Rectal smooth muscle tissue (tissue), 1 donor: ENCODE results near the gene CNPY1.

Experiments
- H3K27ac ChIP-seq: one replicate; pipeline ENCODE4 v1.7.0; 2013; ENCODE audit warnings: low read depth, low read length, inconsistent platforms
- H3K27me3 ChIP-seq: one replicate; pipeline ENCODE4 v1.7.0; 2013; ENCODE audit warnings: low read length; ENCODE audit not compliant: control insufficient read depth, insufficient read depth
- H3K36me3 ChIP-seq: one replicate; pipeline ENCODE4 v1.7.0; 2013; ENCODE audit warnings: low read length; ENCODE audit not compliant: control insufficient read depth, insufficient read depth
- H3K4me1 ChIP-seq: one replicate; pipeline ENCODE4 v1.7.0; 2013; ENCODE audit warnings: low read length; ENCODE audit not compliant: control insufficient read depth, insufficient read depth
- H3K4me3 ChIP-seq: one replicate; pipeline ENCODE4 v1.7.0; 2013; ENCODE audit warnings: low read length
- H3K9ac ChIP-seq: one replicate; pipeline ENCODE4 v1.7.0; 2013; ENCODE audit warnings: low read length

CNPY1 gene

DNA sequence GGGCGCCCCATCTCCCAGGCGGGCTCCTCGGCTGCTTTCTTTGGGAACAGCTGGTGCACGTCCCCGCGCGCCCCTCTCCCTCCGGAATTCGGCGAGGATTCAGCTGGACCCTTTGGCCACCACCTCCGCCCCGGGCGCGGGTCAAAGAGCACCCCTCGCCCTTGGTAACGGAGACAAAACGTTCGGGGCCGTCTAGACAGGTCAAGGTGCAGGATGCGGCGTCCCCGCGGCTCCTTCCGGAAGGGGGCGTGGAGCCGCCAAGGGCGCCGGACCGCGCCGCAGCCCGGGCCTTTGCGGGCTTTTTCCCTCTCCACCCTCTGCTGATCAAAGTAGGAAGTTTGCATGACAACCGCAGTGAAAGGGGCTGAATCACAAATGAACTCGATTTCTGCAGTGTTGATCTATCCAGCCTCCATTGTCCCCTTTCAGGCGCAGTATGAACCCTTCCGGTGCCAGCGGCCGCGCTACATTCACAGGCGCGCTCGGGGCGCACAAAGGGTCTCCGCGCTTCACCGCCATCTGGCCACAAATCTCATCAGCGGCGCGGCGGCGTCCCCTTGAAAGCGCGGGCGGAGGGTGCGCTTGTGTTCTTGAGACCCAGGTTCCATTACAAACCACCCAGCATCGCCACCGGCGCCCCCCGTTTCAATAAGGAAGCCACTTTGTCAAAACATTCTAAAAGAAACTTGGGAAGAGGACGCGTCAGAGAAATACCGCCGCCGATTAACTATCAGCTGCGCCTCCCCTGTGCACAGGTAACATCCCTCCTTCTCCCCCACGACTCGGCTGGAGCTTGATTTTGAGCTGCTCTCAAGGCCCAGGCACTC is 36.4 kb downstream of the CNPY1 start:
- Histone ChIP-seq H3K36me3 (no peaks in the 10 kb centered on the region), H3K4me3 (no peak overlapping the region), H3K4me1 (no peaks in the 10 kb centered on the region), H3K27me3 (peaks cover 31% of the 10 kb centered on the region), H3K9ac (no peak overlapping the region), H3K27ac (no peak overlapping the region)

DNA sequence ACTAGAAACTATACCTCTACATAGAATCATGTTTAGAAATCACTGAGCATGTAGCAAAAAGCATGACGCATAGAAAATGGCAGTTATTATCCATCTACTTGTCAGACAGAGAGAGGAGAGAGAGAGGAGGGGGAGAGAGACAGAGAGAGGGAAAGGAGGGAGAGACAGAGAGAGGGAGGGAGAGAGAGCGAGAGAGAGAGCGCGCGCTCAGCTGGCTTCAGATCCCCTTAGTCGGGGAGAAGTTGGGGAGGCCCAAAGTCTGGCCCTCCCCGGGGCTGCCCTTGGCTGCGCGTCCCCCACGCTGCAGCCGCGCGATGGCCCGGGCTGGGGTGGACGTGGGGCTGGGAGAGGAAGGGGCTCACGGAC is 37.0 kb downstream of the CNPY1 start:
- H3K36me3 ChIP-seq, result no peaks in the 10 kb centered on the region
- H3K4me3 ChIP-seq, result no peak overlapping the region
- peaks cover 31% of the 10 kb centered on the region for H3K27me3 ChIP-seq
- no peak overlapping the region for H3K9ac ChIP-seq
- no peaks in the 10 kb centered on the region for H3K4me1 ChIP-seq
- no peak overlapping the region for H3K27ac ChIP-seq

DNA sequence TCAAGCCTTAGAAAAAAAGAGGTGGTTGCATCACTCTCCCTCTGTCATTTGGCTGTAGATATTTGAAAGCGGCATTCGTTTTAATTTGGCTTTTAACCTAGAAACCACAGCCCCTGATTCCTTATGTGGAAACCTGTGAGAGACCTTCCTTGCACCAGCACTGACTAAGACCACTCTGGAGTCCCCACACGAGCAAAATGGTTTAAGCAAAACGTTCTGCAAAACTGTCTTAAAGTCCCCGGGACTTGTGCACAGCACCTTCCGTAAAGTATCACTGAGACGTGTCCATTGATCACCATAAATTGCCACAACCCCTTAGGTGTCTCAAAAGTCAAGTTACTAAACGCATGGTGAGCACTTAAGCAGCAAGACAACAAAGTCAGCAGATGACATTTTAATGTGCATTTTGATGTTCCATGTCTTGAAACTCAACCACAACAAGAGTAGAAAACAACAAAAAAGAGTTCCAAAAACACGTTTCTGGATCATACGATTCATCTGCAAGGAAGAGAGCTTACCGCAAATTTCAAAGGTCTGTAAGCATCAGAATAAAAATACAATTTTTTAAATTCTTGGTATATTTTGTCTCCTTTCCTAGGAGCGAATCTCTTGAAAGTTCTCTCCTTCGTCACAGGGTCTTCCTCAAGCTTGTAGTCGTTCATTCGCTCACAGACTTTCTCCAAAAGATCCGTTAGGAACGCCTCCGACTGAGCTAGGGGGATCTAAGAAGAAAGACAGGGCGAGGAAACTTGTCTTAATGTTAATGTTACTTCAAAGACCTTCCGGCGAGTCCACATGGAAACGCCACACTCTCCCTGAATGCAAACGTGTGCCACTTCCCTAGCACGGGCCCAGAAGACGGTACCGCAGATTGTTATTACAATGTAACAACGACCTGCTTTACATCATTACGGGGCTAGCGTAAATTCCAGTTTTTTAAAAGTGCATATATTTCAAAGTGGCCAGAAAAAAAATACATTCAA is 37.7 kb downstream of the CNPY1 start:
- no peaks in the 10 kb centered on the region for H3K4me1 ChIP-seq
- H3K9ac ChIP-seq, result no peak overlapping the region
- H3K4me3 ChIP-seq, result no peak overlapping the region
- H3K36me3 ChIP-seq, result no peaks in the 10 kb centered on the region
- peaks cover 31% of the 10 kb centered on the region for H3K27me3 ChIP-seq
- H3K27ac ChIP-seq, result no peak overlapping the region

DNA sequence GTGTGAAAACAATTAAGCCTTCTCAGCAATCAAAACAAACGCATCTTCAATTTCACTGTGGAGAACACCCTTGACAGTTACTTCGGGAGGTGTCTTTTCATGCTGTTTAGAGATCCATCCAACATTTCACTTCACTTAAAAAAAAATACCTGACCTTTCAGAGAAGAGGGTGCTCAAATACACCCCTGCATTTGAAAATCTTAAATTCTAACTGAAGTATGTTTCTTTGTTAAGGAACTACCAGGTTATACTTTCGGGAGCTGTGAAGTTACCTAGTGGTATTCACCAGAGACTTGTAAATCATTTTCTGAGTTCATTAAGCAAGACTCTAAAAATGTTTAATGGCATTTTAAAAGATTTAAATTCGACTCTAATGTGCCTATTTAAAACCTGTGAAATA is 38.8 kb downstream of the CNPY1 start:
- H3K36me3 ChIP-seq, result no peaks in the 10 kb centered on the region
- H3K4me1 ChIP-seq, result no peaks in the 10 kb centered on the region
- H3K9ac ChIP-seq, result no peak overlapping the region
- peaks cover 31% of the 10 kb centered on the region for H3K27me3 ChIP-seq
- no peak overlapping the region for H3K4me3 ChIP-seq
- no peak overlapping the region for H3K27ac ChIP-seq

DNA sequence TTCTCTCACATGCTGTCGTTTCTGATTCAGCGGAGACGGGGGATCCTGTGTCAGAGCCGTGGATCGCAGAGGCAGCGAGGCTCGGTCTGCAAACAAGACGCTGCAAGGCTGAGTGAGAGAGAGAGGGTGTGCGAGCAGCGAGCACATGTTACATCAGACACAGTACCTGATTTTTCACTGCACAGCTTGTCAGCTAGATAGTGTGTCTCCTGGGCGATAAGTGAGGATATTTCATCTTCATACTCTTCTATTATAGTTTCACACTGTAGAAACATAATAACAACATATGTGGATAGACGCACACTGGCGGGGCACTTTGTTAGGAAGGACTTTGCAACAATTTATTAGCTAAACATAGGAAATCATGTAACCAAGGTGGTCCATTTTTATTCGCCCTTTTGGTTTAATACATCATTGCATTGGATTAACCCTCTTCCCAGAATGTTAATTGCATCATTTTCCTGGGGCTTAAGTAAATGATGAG is 39.5 kb downstream of the CNPY1 start:
- Histone ChIP-seq H3K36me3 (no peaks in the 10 kb centered on the region), H3K27me3 (peaks cover 27% of the 10 kb centered on the region), H3K4me1 (no peaks in the 10 kb centered on the region), H3K9ac (no peak overlapping the region), H3K4me3 (no peak overlapping the region), H3K27ac (no peak overlapping the region)

DNA sequence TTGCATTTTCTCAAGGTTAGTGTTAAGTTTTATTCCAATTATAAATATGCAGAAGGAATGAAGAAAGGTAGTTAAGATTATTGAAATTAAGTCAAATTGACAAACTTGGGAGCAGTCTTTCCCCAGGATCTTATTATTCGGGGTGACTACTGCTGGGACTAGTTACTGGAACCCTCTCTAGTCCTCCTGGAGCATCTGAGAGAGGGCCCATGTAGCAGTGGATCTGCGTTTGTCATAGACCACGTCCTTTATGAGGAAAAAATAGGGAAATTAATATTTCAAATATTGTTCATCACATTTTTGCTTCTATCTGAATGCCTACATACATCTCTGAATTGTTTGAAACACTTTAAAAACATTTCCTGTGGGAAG is 41.0 kb downstream of the CNPY1 start:
- Histone ChIP-seq H3K4me3 (no peak overlapping the region), H3K27me3 (peaks cover 25% of the 10 kb centered on the region), H3K27ac (no peak overlapping the region), H3K9ac (no peak overlapping the region), H3K36me3 (no peaks in the 10 kb centered on the region), H3K4me1 (no peaks in the 10 kb centered on the region)

DNA sequence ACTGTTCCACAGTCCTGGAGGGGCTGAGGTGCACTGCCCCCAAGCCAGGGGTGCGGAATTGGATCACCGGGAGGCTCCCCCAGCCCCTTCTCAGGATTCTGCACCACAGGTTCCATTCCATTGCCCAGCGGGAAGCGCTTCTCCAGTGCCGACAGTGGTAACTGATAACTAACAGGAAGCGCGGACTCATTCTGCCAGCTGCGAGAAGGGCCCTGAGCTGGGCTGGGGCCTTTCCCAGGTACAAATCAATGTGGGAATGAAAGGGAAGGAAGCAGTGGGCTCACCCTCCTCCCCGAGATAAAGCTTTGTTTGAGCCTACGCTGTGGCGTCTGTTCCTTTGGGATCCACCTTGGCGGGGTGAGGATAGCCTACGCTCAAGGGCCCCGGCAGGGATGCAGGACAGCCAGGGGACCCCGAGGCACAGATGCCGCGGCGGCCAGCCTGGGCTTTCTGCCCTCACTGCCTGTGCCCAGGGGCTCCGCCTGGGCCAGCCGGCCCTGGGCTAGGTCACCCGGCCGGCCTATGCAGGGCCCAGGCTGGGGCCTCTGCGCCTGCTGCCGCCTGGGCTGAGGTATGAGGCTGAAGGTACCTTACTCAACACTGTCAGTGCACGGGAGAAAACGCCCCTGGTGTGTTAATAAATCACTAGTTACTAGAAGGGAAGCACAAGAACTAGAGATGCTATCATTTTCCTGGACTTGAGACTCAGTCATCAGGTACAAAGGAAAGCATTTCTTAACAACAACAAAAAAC is 49.0 kb downstream of the CNPY1 start:
- Histone ChIP-seq H3K36me3 (no peaks in the 10 kb centered on the region), H3K4me3 (no peak overlapping the region), H3K9ac (no peak overlapping the region), H3K27ac (no peak overlapping the region), H3K27me3 (no peaks in the 10 kb centered on the region), H3K4me1 (no peaks in the 10 kb centered on the region)

DNA sequence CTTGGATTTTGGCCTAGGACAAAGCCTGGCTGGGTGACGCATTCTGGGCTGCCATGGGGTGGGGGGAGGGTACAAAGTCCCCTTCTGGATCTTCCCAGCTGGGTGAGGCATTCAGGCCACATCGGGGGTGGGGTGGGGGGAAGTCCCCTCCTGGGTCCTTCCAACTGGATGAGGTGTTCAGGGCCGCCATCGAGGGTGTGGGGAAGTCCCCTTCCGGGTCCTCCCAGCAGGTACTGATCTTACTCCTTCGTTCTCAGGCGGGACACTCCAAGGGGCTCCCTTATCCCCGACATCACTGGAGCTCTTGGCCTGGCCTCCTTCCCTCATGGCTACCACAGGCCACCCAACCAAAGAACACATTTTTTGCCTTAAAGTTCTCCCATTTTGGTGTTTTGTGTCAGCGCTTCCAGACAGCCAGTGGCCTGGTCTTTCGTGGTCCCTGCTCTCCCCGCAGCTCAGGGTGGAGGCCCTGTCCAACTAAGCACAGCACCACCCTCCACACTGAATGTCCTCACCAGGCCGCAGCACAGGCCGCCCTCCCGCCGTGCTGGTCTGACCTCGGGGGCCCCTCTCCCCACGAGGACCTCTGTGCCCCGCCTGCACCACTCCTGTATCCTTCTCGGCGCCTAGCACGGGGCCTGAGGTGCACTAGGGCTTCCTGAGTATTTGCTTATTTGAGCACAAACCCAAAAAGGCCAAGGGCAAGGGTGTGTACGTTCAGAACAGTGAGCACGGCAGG is 49.9 kb downstream of the CNPY1 start:
- Histone ChIP-seq H3K27ac (no peak overlapping the region), H3K27me3 (no peaks in the 10 kb centered on the region), H3K36me3 (no peaks in the 10 kb centered on the region), H3K4me3 (no peak overlapping the region), H3K4me1 (no peaks in the 10 kb centered on the region), H3K9ac (no peak overlapping the region)

DNA sequence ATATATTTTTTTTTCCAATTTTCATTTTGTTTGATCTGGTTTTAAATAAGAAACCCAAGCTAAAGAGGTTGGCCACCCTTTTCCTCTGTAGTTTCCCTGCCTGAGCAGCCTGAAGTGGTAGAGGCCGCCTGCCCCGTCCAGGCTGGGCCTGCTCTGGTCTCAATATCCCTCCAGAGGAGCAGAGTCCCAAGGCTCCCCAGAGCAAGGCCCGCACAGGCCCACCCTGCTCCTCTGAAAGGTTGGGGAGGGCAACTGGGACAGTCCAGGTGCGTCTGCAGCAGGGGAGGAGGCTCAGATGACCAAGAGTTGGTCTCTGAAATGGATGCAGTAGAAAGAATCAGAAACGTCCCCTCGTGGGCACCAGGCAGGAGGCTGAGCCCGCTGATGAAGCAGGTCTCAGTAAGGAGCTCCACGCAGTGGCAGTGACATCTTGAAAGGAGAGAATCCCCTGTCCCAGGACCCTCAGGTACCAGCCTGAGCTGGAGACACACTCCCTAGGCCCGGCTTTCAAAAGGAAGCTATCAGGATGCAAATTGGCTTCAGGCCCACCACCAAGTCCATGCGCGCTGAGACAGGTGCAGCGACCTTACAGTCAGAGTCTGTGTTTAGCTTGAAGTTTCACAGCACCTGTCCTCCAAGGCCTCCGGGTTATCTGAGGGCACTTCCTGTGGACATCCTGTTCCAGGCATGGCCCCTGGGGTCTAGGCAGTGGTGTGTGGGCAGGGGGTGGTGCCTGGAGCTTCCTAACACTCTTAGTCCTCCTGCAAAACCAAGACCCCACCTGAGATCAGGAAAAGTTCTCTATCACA is 50.7 kb downstream of the CNPY1 start:
- H3K27ac ChIP-seq, result no peak overlapping the region
- H3K4me1 ChIP-seq, result no peaks in the 10 kb centered on the region
- H3K9ac ChIP-seq, result no peak overlapping the region
- no peaks in the 10 kb centered on the region for H3K27me3 ChIP-seq
- no peaks in the 10 kb centered on the region for H3K36me3 ChIP-seq
- H3K4me3 ChIP-seq, result no peak overlapping the region

DNA sequence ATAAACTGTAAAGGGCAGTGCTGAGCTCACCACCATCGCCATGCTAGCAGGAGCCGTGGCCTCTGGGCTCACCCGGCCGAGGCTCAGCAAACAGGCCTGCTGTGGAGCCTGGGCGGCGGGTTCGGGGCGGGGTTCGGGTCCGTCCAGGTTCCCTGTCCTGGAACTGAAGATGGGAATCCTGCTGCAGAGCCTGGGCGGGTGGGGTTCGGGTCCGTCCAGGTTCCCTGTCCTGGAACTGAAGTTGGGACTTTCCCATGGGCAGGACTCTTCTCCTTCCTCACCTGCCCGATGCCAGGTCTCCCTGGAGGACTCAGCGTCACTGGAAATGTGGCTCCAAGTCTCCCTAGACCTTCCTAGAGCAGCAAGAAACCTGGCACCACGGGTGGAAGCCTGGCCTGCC is 51.8 kb downstream of the CNPY1 start:
- Histone ChIP-seq H3K4me1 (no peaks in the 10 kb centered on the region), H3K4me3 (no peak overlapping the region), H3K27me3 (no peaks in the 10 kb centered on the region), H3K9ac (no peak overlapping the region), H3K27ac (no peak overlapping the region), H3K36me3 (no peaks in the 10 kb centered on the region)
